Measurements from ENCODE around the gene NEURL3.

NEURL3 gene

DNA sequence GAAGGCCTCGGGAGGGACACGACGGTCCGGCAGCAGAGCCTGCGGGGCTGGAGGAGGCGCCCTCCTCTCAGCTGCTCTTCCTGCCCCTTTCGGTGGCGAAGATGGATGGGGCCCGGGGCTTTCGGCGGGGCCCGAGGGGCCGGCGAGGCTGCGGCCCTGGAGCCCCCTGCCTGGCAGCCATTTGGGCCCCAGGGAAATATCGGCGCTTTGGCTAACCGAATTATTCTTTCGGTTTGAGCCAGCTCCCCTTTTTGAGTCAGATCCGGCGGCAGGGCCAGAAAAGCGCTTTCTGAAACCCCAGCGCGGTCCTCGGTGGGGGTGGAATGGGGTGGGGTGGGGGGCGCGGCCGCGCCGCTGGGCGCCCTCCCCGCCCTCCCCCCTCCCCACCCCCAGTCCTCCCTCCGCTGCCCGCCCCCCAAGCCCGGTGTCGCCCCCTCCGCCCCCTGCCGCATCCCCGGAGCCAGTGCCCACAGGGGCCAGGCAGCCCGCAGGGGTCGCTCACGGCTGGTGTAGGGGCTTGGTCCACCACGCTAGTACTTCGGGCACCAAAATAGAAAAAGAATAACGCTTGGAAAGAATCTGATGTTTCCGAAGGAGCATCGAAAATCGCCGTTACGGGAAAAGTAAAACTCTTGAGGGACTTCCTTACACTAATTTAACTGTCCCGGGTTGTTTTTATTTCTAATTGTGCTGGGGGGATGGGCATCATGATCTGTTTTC, 22.3 kb upstream of the NEURL3 start:
- peak; percentile 66 for DNase-seq

DNA sequence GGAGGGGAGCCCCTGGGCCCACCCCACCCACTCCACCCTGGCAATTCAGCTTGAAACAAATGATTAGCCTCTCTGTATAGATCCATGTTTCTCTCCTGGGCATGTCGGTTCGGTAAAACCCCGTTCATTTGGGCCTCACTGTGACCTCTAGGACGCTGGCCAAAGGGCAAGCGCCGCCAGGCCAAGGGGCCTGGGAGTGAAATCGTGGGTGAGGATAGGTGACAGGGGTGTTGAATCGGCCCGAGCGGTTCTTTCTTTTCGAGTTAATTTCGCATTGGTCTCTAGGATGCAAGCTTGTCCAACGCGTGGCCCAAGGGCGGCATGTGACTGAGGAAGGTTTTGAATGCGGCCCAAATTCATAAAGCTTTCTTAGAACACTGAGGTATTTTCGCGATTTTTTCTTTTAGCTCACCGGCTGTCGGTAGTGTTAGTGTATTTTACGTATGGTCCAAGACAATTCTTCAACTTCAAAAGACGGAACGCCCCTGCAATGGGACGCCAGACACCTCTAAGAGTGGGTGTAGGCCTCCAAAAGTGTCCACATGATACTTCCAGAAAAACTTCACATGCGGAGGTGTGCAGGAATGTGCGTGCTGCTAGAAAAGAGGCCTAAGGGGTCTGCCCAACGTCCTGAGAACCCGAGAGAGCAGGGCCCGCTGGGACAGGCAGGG, 21.6 kb upstream of the NEURL3 start:
- no peak for DNase-seq

DNA sequence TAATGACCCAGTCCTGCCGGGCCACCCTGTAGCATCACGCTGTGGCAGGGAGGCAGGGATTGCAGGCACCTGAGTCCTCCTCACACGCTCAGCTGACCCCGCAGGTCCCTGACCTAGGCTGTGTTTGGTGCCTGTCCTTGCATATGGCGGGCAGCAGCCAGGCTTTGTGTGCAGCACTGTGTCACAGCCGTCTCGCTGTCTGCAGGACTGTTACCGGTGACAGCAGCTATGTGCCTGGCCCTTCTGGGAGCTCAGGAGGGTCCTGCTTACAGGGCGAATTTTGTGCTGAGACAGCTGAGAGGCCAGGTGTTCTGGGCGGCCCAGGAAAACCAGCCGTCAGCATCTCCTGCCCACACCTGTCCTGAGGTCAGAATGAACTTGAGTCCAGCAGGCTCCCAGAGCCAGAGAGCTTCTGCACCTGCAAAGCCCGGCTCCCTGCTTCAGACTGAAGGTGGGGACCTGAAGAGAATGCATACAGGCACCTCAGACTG, 21.0 kb upstream of the NEURL3 start:
- DNase-seq: no peak

DNA sequence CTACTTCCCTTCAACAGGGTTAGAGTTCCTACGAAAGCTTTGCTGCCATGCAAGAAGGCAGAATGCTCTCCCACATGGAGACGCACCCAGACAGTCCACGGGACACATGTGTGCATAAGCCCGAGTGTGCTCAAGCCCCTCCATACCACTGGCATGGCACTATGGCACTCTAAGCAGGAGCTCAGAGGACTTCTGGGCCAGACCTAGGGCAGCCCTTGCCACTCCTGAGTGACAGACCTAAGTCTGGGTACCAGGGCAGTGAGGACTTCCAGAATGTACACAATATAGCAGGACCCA, 20.0 kb upstream of the NEURL3 start:
- no peak for DNase-seq

DNA sequence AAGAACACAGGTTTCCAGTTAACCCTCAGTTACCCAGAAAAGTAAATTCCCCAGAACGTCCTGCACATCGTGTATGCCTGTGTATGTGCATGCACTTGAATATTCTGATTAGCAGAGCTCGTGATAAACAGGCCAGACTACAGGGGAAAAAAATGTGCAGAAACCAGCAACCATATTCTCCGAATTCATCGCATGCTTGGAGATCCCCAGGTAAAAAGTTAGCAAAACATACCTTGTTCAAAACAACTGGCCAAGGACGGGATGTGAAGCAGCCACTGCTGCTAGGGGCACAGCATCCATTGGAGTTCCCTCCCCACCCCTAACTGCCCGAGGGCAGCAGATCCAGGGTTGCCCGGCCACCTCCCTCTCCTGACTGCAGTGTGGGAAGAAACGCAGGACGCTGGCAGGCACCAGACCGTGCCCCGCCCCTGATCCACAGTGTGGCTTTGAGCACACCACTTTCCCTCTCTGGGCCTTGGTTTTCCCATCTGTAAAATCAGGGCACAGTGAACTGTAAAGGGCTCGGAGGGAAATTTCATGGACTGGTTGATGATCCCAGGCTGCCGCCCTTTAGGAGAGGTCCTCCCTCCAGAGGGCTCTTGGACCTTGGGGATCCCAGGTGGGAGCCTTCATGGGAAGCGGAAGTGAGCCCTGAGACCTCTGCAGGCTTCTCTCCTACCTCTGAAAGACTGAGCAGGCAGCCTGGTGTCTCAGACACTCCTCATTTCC, 19.5 kb upstream of the NEURL3 start:
- DNase-seq: no peak

DNA sequence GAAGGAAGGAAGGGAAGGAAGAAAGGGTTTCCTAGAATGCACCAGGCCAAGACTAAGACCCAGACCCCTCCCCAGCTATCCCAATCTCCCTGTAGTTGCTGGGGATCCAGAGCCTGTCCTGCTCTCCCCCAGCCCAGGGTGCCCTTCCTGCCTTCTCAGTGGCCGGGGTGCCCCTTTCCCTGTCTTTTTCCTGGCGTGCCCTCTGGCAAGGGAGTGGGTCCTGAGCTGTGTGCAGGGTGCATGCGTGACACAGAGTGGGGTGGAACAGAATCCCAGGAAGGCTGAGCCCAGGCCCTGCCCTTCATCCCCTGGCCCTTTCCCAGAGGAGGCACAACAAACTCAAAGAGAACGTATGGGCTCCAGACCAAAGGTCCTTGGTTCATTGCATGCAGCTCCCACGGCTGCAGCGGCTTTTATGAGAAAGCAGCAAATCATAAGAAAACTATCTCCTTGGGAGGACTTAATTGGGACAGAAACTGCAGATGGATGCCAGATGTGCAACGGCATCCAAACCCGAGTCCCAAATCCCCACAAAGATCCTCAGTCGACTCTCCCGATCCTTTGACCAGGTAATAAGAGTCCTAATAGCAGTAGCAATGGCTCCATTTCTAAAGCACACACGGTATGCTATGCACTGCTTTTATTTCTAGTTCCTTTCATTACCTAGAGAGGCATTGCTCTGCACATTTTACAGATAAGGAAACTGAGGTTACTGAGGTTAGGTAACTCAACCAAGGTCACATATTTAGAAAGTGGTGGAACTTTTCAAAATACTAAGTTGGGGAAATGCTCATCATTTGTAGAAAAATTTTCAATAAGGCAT, 18.7 kb upstream of the NEURL3 start:
- no peak for DNase-seq

DNA sequence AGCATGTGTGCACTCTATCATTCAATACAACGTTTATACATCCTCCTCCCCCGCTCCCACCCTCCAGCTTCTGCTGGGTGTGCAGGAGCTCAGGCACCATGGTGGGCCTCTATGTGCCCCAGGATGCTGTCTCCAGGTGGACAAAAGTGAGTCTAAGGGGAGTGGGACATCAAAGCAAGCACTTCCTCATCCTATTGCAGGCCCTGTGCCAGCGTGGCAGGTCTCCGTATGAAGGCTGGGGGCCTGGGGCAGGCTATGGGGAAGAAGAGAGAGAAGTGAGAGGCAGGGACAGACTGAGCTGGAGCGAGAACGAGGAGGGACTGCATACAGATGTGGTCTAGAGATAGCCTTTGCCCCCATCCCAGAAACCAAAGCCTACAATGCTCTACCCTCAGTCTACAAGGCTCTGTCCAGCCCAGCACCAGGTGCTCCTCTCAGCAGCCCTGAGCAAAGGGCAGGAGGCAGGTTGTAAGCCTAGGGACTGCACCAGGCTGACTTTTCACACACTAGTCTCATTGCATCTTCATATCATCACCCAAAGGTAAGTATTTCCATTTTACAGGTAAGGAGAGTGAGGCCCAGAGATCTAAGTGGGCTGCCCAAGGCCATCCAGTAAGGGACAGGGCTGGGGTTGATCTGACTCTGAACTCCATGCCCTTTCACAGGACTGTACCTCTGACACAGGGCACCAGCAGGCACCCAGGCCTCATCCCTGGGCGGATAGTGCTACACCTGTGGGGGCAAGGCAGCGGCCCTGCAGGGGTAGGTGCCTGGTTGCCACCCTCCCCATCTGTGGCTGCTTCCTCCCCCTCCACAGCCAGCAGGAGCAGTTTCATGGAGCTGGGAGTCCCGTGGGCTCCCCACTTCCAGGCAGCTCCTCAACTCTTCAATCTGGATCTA, 17.4 kb upstream of the NEURL3 start:
- DNase-seq: no peak

DNA sequence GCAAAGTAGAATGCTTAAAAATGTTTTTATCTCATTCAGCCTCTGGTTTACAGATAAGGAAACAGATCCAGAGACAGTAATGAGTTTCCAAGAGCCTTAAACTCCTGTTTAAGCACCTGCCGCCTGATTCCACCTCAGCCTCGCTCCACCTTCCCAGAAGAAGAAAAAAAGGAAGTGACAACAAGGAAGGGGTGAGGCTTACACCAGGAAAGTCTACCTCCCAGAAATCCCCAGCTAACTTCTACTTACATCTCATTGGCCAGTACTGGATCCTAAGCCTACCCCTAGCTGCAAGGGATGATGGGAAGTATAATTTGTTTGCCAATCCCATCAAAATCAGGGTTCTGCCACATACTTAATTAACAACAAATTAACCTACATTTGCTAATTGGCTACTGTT, 16.1 kb upstream of the NEURL3 start:
- DNase-seq: no peak

DNA sequence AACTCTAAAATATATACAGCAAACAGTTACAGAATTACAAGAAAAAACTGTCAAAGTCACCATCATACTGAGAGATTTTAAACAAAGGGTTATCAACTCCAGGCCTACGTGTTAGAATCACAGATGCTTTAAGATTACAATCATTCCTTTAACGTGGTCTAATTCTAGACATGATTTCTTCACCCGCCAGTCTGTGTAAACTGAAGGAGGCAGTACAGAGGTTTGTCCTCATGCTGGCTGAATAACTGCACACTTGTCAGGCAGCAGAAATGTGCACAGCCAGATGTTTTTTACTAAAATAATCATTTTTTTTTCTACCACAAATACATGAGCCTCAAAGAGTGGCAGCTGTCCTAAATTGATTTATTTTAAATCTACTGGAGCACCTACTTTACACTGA, 15.5 kb upstream of the NEURL3 start:
- no peak for DNase-seq

DNA sequence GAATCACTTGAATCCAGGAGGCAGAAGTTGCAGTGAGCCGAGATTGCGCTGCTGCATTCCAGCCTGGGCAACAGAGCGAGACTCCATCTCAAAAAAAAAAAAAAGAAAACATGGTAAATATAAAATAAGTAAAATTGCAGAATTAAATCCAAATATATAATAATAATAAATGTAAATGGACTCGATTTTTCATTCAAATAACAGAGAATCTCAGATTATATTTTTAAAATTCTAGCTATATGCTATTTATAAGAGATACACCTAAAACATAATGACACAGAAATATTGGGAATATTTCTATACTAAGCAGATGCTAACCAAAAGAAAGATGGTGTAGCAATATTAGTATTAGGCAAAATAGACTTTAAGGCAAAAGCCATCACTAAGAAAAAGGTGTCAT, 15.1 kb upstream of the NEURL3 start:
- no peak for DNase-seq

DNA sequence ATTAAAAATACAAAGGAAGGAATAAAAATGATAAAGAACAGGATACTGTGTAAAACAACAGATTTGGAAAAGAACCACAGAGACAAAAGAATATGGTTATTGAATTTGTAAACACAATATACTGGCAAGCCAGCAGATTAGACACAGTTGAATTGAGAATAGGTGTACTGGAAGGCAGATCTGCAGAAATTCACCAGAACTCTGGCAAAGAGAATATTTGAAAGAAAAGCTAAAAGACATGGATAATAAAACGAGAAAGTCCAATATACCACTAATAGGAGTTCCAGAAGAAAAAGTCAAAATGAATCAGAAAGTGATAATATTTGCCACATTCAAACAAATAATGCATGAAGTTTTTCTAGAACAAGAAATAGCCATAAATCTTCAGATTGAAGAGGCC, 11.9 kb upstream of the NEURL3 start:
- no peak for DNase-seq

DNA sequence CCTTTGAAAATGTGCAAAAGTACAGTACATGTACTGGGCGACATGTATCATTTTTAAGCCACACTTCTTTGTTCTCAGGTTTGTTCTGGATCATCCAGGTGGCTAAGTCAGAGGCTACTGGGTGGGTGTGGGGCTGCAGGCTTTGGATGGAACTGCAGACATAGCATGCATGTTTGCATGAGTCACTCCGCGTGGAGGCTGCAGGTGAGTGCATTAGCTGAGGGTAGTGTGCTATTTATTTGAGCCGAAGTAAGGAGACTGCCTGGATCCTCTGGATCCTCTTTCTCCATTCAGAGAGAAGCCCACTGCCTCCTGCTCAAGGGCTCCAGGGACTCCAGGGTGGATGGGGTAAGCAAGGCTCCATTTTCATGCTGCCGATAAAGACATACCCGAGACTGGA, 9.4 kb upstream of the NEURL3 start:
- DNase-seq: no peak

DNA sequence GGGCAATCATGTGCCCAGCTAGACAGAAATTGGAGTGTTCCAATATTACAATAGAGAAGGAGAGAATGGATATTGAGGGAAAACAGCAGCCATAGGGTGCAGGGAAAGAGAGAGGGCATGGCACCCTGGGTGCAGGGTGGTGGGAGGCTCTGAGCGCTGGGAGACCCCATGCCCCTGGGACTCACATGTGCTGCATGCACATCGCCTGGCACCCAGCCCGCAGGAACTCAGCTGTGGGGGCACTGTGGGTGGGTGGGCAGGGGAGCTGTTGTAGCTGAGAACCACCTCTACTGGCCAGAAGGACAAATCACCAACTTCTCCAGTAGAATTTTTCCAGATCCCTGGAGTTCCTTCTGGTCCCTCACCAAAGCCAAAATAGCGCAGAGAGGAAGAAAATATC, 7.2 kb upstream of the NEURL3 start:
- no peak for DNase-seq

DNA sequence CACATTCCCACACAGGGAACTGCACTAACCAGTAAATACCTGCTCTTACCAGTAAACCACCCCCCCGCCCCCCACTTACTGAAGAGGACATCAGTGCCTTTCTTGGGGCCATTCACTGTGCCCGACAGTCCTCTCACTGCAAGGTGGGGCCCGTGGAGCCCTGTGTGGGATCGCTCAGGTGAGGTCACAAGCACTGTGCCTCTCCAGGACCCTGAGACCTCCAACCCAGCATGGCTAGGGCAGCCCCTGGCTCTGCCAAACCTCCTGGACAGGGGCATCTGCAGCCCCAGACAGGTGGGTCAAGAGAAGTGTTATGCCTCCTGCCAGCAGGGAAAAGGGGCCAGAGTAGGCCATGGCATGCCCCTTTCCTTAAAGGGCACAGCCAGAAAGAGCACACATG, 6.7 kb upstream of the NEURL3 start:
- no peak for DNase-seq

DNA sequence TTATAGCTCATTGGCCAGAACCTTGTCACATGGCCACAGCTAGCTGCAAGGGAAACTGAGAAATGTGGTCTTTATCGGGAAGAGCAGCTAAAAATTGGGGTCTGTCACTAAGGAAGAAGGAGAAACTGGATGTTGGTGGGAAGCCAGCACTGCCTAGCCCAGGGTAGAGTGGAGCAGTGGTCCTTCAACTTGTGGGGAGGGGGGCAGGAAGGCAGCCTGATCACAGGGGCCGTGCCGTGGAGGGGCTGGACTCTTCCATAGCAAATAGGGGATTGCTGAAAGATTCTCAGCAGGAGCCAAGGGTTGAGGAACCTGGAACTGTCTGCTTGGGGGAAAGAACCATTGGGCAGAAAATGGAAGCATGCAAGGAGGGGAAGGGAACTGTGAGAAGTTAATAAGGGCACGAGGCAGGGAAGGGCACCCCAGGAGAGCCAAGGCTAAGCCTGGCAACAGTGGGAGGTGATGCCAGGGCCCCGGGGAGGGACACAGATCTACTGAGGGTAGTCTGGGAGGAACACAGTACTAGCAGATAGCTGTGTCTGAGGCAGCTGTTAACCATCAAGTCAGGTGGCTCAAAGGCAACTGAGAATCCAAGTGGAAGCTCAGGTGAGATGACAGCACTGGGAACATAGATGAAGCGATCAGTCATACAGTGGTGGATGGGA, 5.9 kb upstream of the NEURL3 start:
- no peak for DNase-seq

DNA sequence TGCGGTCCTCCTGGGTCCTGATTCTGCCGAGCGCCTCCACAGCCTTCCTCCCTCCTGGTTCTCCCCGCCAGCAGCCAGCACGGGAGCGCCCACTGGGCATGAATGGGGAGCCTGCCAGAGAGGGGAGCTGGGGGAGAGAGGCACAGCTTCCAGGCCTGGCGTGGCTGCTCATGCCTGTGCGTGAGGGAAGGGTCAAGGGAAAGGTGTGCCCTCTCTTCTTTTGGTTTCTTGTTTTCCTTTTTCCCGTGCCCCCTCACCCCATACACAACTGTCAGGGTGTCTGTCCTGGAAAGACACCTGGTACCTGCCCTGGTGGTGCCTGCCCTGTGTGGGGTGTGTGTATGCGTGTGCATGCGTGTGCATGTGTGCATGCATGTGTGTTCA, 4.7 kb upstream of the NEURL3 start:
- DNase-seq: no peak

DNA sequence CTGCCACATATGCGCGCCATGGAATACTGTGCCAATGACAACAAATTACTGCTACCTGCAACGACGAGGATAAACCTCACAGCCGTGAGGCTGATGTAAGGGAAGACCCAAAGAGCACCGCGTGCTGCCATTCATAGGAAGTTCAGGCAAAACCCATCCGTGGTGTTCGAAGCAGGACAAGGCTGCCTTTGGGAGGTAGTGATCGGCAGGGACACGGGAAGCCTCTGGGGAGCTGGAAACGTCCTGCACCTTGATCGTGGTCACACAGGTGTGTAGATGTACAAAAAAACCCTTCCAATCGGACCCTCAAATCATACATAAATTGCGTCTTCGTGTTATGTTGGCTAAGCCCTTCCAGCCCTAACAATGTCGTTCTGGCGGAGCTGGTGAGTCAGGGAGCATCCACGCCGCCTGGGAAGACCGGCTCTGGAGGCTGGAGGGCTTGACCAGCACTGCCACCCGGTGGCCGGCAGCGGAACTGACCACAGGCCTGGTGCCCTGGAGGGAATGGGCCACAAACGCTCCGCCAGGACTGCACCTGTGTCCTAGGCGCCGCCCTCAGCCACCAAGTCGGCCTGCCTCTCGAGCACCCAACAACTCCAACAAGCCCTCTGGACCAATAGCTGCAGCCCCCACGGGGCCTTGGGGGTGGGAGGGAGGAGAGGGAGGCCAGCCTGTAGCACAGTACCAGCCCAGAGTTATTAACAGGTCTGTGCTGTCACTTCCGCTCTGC, 4.1 kb upstream of the NEURL3 start:
- DNase-seq: peak; percentile 84

DNA sequence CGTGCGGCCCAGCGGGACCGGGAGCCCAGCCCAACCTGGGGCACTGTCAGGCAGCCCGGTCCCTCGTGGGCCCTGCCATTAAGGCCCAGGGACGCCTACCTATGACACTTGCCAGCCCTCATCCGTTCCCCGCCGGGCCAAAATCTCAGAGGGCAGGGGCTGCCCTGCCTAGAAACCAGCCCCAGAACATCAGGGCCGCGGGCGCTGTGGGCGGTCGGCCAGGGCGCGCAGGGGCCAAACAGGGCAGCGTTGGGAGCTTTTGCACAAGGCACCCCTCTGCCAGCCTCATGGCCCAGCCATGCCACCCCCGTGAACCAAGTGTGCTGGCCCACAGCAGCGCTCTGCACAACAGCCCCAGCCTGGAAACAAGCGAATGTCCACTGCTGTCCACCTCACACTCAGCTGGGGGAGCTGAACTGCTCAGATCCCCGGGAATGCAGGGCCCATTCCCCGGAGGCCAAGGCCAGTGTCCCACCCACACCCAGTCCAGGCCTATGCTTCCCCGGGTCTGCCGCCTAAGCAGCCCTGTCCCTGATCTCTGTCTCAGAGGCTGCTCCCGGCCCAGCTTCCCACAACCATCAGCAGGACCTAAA, 3.5 kb upstream of the NEURL3 start:
- no peak for DNase-seq

DNA sequence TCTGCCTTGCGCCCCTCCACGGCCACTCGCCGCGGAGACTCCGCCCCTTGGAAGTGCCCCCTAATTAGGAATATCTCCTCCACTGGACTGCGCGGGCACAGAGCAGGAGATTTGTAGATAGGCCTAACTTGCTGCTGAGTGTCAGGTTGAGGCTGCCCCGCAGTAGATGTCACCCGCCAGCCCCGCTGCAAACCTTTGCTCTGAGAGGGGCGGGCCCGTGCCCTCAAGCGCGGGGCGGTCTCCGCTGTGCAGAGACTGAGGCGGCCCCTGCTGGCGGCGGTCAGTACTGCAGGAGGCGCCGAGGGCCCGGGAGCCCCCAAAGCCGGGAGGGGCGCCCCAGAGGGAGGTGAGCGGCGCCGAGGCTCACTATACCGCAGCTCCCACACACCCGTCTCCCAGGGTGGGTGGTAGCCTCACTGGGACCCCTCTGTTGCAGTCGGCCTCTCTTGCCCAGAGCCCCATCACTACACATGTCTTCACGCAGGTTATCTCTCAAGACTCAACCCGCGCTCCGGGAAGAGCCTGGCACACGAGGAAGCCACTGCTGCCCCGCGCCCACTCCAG, 2.9 kb upstream of the NEURL3 start:
- peak; percentile 70 for DNase-seq

DNA sequence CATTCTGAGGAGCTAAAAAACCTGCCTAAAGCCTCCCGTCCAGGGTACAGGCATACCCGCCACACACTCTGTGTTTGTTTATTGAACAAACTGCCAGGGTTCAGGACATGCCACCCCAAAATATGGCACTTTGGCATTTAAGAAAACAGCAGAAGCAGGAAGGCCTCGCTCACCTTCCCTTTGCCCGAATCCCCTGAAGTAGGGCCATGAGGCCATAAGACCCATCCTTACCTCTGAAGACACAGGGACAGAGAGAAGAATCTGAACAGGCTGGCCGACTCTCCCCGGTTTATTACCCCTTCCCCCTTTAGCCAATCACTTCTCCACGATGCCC, 1.7 kb upstream of the NEURL3 start:
- no peak for DNase-seq

Data from left hindlimb (tissue), 1 donor.